Activated gamma-delta T cell (primary cell): Measurements from ENCODE around the gene IFNGR1.

Source experiments
- DNase-seq: peaks from one replicate; lab custom pipeline; 2025; lab: John Stamatoyannopoulos, UW

IFNGR1 gene

DNA sequence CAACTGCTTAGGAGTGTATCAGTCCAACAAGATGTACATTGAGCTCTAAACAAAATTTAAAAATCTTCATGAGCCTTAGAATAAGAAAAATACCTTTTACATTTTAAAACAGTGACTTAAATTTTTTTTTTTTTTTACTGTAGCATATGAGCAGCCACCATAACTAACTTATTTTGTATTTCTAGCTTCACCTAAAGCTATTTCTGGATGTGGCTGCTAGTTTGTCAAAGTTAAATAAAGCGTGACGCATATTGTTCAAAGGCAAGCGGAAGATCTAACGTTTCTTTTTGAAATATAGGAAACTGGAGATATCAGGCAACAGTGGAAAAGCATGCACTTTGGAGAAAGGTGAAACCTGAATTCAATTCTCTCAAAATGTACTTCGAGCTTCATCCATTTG lies 42.5 kb downstream of the IFNGR1 start:
- no peak for DNase-seq

DNA sequence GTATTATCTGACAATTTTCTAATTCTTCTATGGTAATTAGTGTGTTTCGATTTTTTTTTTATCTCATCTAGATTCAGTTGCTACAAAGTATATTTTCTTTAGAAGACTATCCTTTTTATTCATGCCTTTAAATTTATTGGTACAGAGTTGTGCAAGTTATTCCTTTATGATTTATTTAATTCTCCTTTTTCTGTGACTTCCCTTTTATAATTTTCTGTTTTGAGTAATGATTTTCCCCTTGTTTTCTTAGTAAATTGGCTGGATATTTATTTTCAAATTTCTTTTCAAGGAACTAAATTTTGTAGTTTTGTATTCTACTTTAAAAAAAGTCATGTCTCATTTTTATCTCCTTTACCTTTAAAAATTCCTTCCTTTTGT lies 43.3 kb downstream of the IFNGR1 start:
- DNase-seq, result no peak

DNA sequence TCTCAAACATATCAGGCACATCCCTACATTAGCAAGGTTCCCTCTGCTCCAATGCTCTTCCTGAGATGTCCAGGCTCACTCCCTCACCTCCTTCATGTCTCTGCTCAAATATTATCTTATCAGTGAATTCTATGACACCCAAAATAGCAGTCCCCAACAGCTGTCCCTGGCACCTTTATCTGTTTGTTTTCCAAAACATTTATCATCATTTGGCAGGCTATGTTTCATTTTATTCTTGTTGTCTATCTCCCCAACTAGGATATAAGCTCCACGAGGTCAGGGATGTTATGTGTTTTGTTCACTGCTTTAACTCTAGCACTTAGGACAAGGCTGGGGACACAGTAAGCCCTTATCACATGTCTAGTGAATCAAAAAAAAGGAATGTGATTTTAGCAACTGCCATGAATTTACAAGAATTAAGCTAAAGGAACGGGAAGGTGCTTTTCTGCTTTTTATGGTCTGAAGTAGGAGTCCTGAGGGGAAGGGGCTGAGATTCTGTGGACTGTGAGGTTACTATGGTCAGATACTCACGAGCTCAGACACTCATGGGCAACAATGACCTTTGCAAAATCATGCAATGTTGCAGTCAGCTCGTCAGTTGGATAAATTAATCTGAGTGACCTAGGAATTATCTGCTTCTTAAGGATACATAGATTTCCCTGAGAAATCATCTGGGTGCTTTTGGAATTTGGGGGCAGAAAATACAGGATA lies 43.9 kb downstream of the IFNGR1 start:
- DNase-seq, result no peak

DNA sequence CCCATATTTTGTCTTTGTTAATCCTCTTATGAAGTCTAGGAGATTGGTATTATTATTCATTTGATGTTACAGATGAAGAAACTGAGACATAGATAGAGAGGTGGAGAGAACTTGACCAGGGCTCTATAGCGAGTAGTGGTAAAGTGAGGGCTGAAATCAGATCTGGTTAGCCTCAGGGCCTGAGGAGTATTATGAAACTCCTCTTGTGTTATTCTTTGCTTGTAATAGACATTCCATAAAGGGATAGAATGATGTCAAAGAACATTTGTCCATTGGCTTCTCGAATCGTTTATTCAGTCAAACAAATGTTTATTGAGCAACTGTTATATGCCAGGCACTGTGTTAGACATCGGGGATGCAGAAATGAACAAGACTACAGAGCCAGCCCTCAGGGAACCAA lies 45.7 kb downstream of the IFNGR1 start, which contains the start of gene IL22RA2:
IL22RA2 (minus strand) TSS at position 144 of the 400 bp plus-strand sequence. CDS start 11,895 bp downstream, outside the sequence.
- DNase-seq, result no peak

DNA sequence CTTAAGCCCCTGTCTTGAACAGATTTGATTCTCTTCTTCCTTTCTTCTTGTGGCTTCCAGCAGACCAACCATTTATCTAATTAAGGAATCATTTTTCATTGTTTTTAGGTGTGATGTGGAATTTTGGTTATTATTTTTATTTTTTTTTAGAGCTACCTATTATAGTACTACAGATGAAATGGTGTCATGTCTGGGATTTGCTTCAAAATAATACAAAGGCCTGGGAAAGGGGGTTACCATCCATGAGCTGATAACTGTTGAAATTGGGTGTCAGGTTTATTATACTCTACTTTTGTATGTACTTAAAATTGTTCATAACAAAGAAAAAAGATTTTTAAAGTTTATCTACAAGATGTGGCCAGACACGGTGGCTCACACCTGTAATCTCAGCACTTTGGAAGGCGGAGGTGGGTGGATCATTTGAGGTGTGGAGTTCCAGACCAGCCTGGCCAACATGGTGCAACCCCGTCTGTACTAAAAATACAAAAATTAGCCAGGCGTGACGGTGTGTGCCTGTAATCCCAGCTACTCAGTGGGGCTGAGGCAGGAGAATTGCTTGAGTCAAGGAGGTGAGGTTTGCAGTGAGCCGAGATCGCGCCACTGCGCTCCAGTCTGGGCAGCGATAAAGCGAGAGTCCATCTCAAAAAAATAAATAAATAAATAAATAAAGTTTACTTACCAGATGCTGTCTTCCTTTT lies 46.3 kb downstream of the IFNGR1 start:
- no peak for DNase-seq

DNA sequence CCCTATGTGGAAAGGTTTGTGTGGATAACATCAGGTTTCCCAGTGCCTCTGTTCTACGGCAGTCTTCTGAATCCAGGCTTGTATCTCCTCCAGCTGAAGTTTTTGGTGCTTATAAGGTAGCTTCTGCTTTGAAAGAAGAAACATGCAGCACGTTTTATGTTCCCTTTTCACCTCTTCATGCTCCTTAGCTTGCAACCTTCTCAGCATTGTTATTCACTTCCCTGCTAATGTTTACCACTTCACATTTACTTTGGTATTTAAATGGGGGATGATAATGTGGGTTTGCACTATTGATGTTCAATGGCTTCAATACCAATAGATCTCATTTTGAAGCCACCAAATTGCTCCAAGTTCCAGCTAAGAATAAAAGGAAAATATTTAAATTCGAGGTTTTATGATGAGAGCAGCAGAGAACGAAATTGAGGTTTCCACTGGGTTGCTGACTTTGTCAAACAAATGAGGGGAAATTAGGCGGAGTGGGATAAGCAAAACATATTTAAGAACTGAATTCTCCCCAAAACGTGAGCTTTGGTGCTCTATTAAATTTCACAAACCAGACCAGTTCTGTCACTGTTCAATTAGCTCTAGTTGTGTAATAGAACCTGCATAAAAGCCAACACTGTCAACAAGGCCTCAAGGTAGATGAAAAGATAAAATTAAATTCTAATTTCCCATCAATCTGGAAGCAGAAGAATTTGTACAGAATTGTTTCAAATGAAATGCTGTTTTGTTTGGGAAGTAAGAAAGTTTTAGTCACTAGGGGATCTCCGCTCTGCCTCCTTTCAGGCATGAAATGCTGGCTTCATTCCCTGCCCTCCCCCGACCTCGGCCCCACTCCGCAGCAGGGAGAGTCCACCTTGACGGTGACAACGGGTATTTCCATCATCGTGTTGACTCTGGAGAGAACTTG lies 47.1 kb downstream of the IFNGR1 start:
- no peak for DNase-seq

DNA sequence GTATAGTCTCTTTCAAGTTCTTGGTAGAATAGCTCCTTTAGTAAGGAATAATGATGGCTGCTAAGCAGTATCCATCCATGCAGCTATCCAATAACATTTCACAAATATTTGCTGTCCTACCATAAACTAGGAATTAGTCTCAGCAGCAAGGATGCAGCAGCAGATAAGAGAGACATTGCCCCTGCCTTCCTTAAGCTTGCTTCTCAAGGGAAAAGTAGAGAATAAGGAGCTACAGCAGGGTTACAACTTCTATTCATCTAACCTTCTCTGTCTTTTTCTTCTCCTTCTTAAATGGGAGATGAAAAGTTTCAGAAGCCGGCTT lies 48.2 kb downstream of the IFNGR1 start:
- DNase-seq, result no peak

DNA sequence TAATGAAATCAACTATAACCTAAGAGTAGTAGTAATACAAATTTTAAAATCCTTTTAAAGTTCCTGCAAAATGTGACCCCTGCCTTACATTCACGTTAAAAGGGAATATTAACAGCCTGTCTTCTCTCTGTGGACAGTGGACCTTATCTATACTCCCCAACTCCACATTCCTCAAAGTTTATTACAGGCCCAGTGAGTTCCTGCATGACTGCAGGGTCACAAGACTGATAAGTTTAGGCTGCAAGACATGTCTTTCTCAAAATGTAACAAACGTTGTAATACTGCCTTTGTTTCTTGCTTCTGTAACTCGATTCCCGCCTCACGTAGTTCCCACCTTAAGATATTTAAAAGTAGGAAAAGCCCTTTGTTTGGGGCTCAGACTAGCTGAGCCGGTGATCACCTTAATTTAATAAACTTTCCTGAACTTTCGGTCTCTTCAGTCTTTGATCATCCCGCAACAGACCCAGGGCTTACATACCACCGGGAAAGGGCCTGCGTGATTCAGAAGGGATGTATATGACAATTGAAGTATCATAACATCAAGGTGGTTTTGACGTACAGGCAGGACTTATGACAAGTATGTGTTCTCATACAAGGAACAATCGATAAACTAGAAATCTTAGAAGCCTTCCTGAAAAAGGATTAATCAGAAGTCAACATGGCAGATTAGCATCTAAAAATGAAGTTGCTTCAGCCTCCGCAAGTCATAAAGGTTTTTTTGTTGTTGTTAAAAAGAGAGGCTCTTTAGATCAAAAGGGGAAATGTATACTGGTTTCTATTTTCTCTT lies 48.7 kb downstream of the IFNGR1 start:
- DNase-seq, result no peak

DNA sequence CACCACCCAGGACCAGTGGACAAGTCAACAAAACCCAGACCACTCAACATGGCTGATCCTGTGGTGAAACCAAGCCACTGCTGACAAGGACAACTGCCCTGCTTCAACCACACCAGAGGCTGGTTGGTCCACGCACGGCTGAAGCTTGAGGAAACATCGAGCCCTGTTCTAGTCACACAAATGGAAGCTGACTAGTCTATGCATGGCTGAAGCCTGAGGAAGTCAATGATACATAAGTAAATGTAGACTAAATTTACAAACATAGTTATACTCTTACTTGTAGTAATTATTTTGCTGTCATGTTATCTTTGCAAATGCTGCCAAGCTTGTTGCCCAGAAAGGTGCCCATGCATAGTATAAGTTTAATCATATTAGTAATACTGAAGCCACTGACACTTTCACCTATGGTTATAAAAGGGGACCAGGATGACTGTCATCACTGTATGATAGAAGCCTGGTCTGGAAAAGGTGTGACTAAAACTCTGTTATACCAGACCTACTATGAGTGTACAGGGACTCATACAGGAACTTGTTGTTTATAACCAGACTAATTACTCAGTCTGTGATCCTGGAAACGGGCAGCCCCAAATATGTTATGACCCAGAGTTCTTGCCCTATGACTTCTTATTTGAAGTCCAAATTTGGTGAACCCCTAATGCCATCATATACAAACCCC lies 51.3 kb downstream of the IFNGR1 start:
- DNase-seq, result no peak

DNA sequence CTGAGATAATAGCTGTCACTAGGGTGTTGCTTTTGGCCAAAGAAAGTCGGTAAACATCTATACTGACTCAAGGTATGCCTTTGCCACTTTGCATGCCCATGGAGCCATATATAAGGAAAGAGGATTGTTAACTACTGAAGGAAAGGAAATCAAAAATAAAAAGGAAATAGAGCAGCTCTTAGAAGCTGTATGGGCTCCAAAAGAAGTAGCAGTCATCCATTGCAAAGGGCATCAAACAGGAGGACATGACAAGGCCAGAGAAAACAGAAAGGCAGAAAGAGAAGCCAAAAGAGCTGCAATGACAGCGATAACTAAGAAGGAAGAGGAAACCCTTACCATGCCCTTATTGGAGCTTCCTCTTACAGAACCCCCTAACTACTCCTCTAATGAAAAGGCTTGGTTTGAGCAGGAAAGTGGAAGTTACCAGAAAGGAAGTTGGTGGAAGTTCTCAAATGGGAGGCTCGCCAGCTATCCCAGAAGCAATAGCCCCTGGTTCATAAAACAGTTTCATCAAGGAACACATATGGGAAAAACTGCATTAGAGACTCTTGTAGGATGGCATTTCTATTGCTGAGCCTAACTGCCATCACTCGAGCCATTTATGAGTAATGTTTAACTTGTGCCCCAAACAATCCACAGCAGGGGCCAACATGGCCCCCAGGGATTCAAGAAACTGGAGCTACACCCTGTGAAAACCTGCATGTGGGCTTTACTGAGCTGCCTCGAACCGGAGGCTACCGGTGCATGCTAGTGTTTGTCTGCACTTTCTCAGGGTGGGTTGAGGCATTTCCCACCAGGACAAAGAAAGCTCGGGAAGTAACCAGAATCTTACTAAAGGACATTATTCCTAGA lies 52.7 kb downstream of the IFNGR1 start:
- no peak for DNase-seq

DNA sequence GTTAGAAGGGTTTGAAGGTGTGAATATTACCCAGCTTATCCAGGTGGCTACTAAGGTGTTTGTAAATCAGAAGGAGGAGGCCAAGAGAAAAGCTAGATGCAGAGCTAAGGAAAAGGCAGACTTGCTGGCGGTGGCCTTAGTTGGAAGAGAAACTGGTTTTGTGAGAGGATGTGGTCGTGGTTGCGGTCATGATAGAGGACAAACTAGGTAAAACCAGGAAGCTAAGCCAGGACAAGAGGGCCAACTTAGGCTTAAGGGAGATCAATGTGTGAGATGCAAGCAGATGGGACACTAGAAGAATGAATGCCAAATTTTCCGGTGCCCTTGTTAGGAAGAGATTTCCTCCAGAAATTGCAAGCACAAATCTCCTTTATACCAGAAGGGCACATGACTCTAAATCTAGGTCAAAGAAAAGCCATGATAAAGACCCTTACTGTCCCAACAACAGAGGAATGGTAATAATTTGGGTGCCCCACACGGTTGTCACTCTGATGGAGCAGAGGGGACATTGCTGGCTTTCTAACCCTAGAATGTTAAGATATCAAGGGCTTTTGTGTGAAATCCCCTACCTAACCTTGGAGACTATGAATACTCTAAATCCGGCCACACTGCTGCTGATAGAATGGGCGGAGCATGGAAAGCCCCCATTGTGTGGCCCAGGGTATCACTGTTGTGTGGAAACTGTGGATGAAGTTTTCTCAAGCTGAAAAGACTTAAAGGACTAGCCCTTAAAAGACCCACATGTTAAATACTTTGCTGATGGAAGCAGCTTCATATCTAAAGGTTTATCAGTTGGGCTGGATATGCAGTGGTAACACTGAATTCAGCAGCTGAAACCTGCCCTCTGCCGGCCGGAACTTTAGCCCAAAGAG lies 53.6 kb downstream of the IFNGR1 start:
- no peak for DNase-seq

DNA sequence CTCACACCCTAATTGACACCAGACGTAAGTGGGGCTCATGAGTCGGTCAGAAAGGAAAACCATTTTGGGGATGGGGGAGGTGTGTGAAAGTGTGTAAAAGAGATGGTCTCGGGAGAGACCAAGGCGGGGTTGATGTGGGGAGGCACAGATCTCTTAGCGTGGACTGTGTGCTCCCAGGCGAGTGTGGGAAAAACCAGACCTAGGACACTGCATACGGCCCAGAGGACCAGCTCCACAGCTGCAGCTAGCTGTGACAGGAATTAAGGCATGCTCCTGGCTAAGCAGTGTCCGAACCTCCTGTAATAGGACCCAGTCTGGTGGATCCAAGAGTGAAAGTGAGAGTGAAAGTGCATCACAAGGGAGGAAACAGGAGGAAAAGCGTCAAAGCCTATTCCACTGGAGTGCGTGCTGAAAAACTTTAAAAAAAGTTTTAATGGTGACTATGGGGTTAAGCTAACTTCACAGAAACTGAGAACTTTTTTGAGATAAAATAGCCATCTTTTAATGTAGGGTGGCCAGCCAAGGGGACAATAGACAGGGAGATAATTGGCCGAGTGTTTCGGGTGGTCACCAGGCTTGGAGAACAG lies 55.4 kb downstream of the IFNGR1 start:
- DNase-seq, result no peak

DNA sequence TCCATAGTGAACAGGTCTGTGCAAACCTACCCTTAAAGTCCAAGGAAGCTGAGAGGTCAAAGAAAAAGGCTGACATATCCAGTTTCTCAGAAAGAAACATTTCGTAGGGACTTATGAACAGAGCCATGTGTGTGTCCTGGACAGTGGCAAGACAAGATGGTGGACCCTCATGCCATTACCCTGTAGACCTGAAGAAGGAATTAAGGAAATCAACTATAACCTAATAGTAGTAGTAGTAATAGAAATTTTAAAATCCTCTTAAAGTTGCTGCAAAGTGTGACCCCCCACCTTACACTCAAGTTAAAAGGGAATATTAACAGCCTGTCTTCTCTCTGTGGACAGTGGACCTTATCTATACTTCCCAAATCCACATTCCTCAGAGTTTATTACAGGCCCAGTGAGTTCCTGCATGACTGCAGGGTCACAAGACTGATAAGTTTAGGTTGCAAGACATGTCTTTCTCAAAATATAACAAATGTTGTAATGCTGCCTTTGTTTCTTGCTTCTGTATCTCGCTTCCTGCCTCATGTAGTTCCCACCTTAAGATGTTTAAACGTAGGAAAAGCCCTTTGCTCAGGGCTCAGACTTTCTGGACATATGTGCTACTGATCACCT lies 56.4 kb downstream of the IFNGR1 start:
- no peak for DNase-seq

DNA sequence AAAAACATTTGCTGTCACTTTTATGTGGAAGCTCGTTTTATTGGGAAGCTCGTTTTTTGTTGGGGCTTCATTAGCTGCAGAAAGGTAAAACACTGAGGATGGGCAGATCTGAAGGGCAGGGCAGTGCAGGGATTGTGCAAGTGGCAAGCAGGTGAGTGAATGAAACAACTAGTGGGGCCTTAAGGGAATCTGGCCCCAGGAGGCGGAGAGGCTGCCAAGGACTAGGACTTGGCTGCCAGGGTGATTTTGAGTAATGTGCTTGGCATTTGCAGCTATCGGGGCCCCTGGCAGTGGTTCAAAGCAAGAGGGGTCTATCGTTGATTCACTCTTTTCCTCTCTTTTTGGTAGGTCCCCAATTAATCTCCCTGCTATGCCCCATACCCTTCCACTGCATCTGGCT lies 57.2 kb downstream of the IFNGR1 start:
- no peak for DNase-seq

DNA sequence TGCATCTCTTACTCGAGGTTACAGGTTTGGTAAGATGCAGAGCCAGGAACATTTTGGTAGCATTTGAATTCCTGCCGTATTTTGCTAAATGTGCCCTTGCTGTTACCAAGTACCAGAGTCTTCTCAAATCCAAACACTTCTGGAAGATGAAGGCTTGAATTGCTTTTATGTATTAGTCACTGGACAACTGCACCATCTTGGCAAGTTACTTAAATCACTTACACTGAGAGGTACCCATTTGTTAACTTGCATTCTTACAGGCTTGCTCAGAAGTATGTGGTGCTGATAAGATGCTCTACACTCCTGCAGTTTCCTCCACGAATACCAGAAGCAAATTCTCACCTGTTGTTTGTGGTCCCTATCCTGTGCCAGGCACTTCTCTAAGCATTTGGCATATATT lies 58.4 kb downstream of the IFNGR1 start:
- no peak for DNase-seq

DNA sequence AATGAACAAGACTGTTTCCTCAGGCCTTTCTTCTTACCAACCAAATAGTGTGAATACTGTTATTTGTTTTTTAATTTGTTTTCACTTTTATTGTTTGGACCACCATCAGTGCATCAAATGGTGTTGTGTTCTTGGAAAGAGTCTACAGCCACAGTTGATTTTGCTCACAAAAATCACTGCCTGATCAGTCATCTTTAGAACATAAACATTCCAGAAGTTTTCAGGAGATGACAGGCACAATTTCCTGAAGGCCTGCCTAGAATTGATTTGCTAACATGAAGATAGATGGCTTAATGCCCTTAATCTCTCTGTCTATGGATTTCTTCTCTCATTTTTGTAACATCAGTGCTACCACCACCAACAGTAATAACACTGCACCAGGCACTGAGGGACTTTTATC lies 59.3 kb downstream of the IFNGR1 start:
- DNase-seq, result no peak

DNA sequence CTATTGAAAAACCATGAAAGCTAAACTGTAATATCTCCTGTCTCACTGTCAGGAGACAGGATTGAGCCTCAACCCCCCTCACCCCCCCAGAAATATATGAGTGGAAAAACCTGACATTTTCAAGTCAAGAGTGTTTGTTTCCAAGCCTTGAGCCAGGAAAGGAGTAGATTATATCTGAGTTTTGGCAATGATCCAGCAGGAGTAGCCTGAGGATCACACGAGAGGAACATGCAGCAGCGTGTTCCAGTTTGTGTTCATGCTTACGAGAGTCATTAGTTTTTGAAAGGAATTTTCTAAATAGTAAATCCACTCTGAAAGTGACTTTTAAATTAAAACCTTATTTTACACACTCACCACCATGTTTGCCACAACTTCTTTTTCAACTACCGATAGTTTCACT lies 61.6 kb downstream of the IFNGR1 start:
- no peak for DNase-seq

DNA sequence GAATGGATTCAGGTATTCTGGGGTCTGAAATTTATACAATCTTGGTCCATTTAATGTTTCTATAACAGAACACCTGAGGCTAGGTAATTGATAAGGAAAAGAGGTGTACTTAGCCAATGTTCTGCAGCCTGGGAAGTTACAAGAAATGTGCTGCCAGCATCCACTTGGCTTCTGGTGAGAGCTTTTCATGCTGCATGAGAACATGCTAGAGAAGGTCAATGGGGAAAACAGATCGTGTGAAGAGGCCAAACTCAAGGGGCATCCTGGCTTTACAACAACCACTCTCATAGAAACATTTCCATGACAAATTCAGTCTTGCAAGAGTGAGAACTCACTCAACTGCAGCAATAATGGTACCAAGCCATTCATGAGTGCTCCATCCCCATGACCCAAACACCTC lies 62.5 kb downstream of the IFNGR1 start:
- DNase-seq, result no peak

DNA sequence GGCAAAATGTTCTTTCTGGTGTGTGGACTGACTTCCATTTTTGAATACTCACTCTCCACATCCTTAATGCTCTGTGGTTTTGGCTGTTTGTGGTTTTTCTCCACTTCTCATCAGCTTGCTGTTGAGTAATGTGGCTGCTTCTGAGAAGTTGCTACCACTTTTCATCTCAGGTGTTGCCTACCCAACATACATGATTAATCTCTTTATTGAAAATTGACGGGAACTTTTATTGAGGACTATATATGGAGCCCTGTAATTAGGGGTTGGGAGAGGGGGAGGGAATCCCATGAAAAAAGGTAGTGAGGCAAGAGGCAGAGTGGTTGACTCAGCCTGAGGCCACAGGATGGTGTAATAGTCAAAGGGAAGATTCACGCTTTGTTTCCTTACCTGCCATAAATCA lies 63.4 kb downstream of the IFNGR1 start:
- no peak for DNase-seq
